ENCODE measurements around the gene MS4A7. TPM values are rescaled to one million over a fixed set of nuclear protein-coding genes. Genes with fewer than 3 reads are reported as not detected.

The MS4A7 gene
- total RNA-seq, 2 donors from 2014 or later: not detected

- H3K9me3 Mint-ChIP-seq: no peaks in the 10 kb centered on the region
- no peak overlapping the region for H3K27ac ChIP-seq (ENCODE audit: low read depth, low read length)
- H3K4me3 Mint-ChIP-seq: no peak overlapping the region
- 82 to 95% methylated on average over 2 to 5 of the region's 5 CpGs for WGBS, 2 experiments (ENCODE audit: insufficient coverage in 1 of 2, insufficient read length in 1 of 2)
- H3K36me3 ChIP-seq (ENCODE audit: control insufficient read depth, insufficient read depth, low read length): no peaks in the 10 kb centered on the region
- H3K36me3 Mint-ChIP-seq (ENCODE audit: low read depth): no peaks in the 10 kb centered on the region
- TF ChIP-seq, protein P1, sequence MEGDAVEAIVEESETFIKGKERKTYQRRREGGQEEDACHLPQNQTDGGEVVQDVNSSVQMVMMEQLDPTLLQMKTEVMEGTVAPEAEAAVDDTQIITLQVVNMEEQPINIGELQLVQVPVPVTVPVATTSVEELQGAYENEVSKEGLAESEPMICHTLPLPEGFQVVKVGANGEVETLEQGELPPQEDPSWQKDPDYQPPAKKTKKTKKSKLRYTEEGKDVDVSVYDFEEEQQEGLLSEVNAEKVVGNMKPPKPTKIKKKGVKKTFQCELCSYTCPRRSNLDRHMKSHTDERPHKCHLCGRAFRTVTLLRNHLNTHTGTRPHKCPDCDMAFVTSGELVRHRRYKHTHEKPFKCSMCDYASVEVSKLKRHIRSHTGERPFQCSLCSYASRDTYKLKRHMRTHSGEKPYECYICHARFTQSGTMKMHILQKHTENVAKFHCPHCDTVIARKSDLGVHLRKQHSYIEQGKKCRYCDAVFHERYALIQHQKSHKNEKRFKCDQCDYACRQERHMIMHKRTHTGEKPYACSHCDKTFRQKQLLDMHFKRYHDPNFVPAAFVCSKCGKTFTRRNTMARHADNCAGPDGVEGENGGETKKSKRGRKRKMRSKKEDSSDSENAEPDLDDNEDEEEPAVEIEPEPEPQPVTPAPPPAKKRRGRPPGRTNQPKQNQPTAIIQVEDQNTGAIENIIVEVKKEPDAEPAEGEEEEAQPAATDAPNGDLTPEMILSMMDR (conservative IDR thresholded peaks at IDR 0.05): no peak
- no peaks in the 10 kb centered on the region for H3K4me1 Mint-ChIP-seq
- H3K9me3 ChIP-seq (ENCODE audit: control insufficient read depth, low read length): no peaks in the 10 kb centered on the region
- no peaks in the 10 kb centered on the region for H3K4me1 ChIP-seq (ENCODE audit: control insufficient read depth, insufficient read depth, low read length)
- no peaks in the 10 kb centered on the region for H3K27me3 Mint-ChIP-seq (ENCODE audit: insufficient read depth)
- no peaks in the 10 kb centered on the region for H3K27me3 ChIP-seq (ENCODE audit: control insufficient read depth, insufficient read depth, low read length, poor library complexity, severe bottlenecking)
- H3K27ac Mint-ChIP-seq: no peak overlapping the region
- no peak for DNase-seq
- H3K4me3 ChIP-seq (ENCODE audit: low read length): no peak overlapping the region
- no peak overlapping the region for H3K9ac ChIP-seq (ENCODE audit: extremely low read depth, low read length, poor library complexity, severe bottlenecking)
These were observed 14.7 kb downstream of the MS4A7 start for GRCh38 chr11:60393016-60393415.

DNA sequence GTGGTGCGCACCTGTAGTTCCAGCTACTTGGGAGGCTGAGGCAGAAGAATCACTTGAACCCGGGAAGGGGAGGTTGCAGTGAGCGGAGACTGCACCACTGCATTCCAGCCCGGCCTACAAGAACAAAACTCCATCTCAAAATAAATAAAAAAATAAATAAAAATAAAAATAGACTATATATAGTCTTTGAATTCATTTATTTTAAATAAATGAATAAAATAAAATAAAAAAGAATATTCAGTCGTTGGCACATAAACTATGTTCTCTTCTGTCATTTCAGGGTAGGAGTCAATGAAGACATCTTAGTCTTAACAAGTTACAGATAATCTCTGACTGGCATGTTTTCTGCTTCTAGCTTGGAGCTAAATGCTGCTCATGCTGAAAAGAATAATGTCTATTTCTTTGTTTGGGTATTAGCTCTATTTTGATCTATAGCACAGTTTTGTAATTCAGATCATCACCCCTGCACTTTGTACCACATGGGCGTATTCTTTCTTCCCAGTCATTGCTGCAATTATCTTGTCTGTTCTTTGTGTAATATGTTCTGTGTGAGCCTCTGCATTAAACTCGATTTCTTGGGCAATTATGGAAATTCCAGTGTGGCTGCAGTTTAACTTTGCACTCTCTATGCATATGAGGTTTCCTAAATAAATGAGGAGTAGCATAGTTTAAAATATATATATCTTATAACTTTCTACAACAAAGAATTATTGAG, 16.5 kb downstream of the MS4A7 start:
- WGBS, 2 experiments (ENCODE audit: insufficient coverage in 1 of 2, insufficient read length in 1 of 2): 88 to 100% methylated on average over 1 to 6 of the region's 7 CpGs
- Histone ChIP-seq H3K9ac (ENCODE audit: extremely low read depth, low read length, poor library complexity, severe bottlenecking) (no peak overlapping the region), H3K4me1 (ENCODE audit: control insufficient read depth, insufficient read depth, low read length) (no peaks in the 10 kb centered on the region), H3K36me3 (ENCODE audit: control insufficient read depth, insufficient read depth, low read length) (no peaks in the 10 kb centered on the region), H3K27ac (ENCODE audit: low read depth, low read length) (no peak overlapping the region), H3K4me3 (ENCODE audit: low read length) (no peak overlapping the region), H3K9me3 (ENCODE audit: control insufficient read depth, low read length) (no peaks in the 10 kb centered on the region), H3K27me3 (ENCODE audit: control insufficient read depth, insufficient read depth, low read length, poor library complexity, severe bottlenecking) (no peaks in the 10 kb centered on the region)
- H3K4me1 Mint-ChIP-seq: no peaks in the 10 kb centered on the region
- no peak overlapping the region for H3K4me3 Mint-ChIP-seq
- TF ChIP-seq, protein P1 (conservative IDR thresholded peaks at IDR 0.05): no peak
- no peaks in the 10 kb centered on the region for H3K27me3 Mint-ChIP-seq (ENCODE audit: insufficient read depth)
- no peak overlapping the region for H3K27ac Mint-ChIP-seq
- H3K36me3 Mint-ChIP-seq (ENCODE audit: low read depth): no peaks in the 10 kb centered on the region
- H3K9me3 Mint-ChIP-seq: no peaks in the 10 kb centered on the region
- no peak for DNase-seq

- Mint-ChIP-seq H3K4me3 (no peak within 1 kb of the TSS), H3K36me3 (ENCODE audit: low read depth) (no peaks in the 10 kb centered on the region), H3K9me3 (peaks cover under 1% of the 10 kb centered on the region), H3K27ac (no peak within 1 kb of the TSS), H3K4me1 (no peaks in the 10 kb centered on the region), H3K27me3 (ENCODE audit: insufficient read depth) (no peaks in the 10 kb centered on the region)
- Histone ChIP-seq H3K27me3 (ENCODE audit: control insufficient read depth, insufficient read depth, low read length, poor library complexity, severe bottlenecking) (no peaks in the 10 kb centered on the region), H3K4me1 (ENCODE audit: control insufficient read depth, insufficient read depth, low read length) (no peaks in the 10 kb centered on the region), H3K4me3 (ENCODE audit: low read length) (no peak within 1 kb of the TSS), H3K36me3 (ENCODE audit: control insufficient read depth, insufficient read depth, low read length) (no peaks in the 10 kb centered on the region), H3K9ac (ENCODE audit: extremely low read depth, low read length, poor library complexity, severe bottlenecking) (no peak within 1 kb of the TSS), H3K27ac (ENCODE audit: low read depth, low read length) (no peak within 1 kb of the TSS), H3K9me3 (ENCODE audit: control insufficient read depth, low read length) (no peaks in the 10 kb centered on the region)
- TF ChIP-seq, protein P1 (conservative IDR thresholded peaks at IDR 0.05): no peak
- WGBS, 2 experiments (ENCODE audit: insufficient coverage in 1 of 2, insufficient read length in 1 of 2): 80 to 87% methylated on average over 2 of the region's 3 CpGs
- no peak for DNase-seq
These were observed 18.1 kb downstream of the MS4A7 start, which contains the start of gene MS4A14 for GRCh38 chr11:60396382-60396781. Gene MS4A14 (plus strand): TSS chr11:60396459. CDS start chr11:60396579, 120 bp downstream.
